B cell (primary cell): ENCODE results near the gene TADA1. TPM values are rescaled to one million over a fixed set of nuclear protein-coding genes. Genes with fewer than 3 reads are reported as not detected.

Experiments used
- ATAC-seq: fragments of 200-7000 bp; cut with Tn5 transposase; one replicate; pipeline ENCODE4 v1.10.0; 2021; ENCODE audit warnings: low read depth, mild to moderate bottlenecking, moderate number of reproducible peaks, moderate library complexity
- CTCF ChIA-PET: fragments of 350-600 bp; sonication (Branson Sonifier 250); formaldehyde crosslinking; loops from one replicate; lab custom pipeline; 2021; ENCODE audit warnings: antibody characterized with exemption, inconsistent platforms; lab: Charles Lee
- POLR2A ChIA-PET: fragments of 350-600 bp; sonication (Branson Sonifier 250); formaldehyde crosslinking; loops from one replicate; lab custom pipeline; 2021; ENCODE audit warnings: antibody characterized with exemption; lab: Charles Lee
- DNase-seq: peaks from one replicate; pipeline ENCODE4 v3.0.0; 2013
- H2AFZ ChIP-seq: 2 replicates; pipeline ENCODE4 v1.6.1; 2012; ENCODE audit warnings: mild to moderate bottlenecking, low read depth, low read length; ENCODE audit not compliant: insufficient read depth, poor library complexity, severe bottlenecking
- H3K27ac ChIP-seq, 2 donors: 1 replicate in 1 of 2; 2 replicates in 1 of 2; pipeline ENCODE4 v1.5.1; 2012 to 2013; ENCODE audit warnings: low read length in 2 of 2, mild to moderate bottlenecking in 2 of 2, moderate library complexity in 1 of 2
- H3K27me3 ChIP-seq, 4 experiments: fragments of 200-600 bp in 1 of 4; sonication (generic) in 1 of 4; replicated peaks in 1 of 4; 1 replicate in 2 of 4; 2 replicates in 2 of 4; pipeline versions ENCODE4 v1.6.1 to v1.7.0; 2013 to 2016; ENCODE audit warnings: low read length in 3 of 4, mild to moderate bottlenecking in 2 of 4, mixed read lengths in 1 of 4, moderate library complexity in 1 of 4; ENCODE audit not compliant: insufficient read depth in 4 of 4, control insufficient read depth in 3 of 4; ENCODE audit errors: control extremely low read depth in 1 of 4
- H3K36me3 ChIP-seq, 2 experiments: replicated peaks in 1 of 2; 1 replicate in 1 of 2; 2 replicates in 1 of 2; pipeline versions ENCODE4 v1.6.1 to v1.7.1; 2013; ENCODE audit warnings: low read length in 1 of 2; ENCODE audit not compliant: insufficient read depth in 2 of 2, control insufficient read depth in 1 of 2; ENCODE audit errors: control extremely low read depth in 1 of 2, extremely low read depth in 1 of 2
- H3K4me1 ChIP-seq, 2 donors: fragments of 200-600 bp in 1 of 2; sonication (generic) in 1 of 2; 1 replicate in 1 of 2; 2 replicates in 1 of 2; pipeline versions ENCODE4 v1.5.1 to v1.6.1; 2013 to 2017; ENCODE audit warnings: low read length in 2 of 2; ENCODE audit not compliant: control insufficient read depth in 2 of 2, insufficient read depth in 2 of 2
- H3K4me2 ChIP-seq: replicated peaks from 2 replicates; pipeline ENCODE3; 2012; ENCODE audit warnings: mild to moderate bottlenecking, low read depth, low read length; ENCODE audit not compliant: poor library complexity, severe bottlenecking
- H3K4me3 ChIP-seq, 5 experiments: fragments of 200-600 bp in 1 of 5; sonication (generic) in 1 of 5; 1 replicate in 3 of 5; 2 replicates in 2 of 5; pipeline versions ENCODE4 v1.5.1 to v1.7.0; 2011 to 2016; ENCODE audit warnings: low read length in 4 of 5, mild to moderate bottlenecking in 4 of 5, low read depth in 2 of 5, control low read depth in 1 of 5, moderate library complexity in 1 of 5; ENCODE audit not compliant: insufficient read depth in 1 of 5; ENCODE audit errors: control extremely low read depth in 1 of 5, extremely low read depth in 1 of 5
- H3K79me2 ChIP-seq: fragments of 200-600 bp; sonication (generic); one replicate; pipeline ENCODE4 v1.6.0; 2016; ENCODE audit warnings: low read length; ENCODE audit not compliant: control insufficient read depth, insufficient read depth
- H3K9ac ChIP-seq: fragments of 200-600 bp; sonication (generic); 2 replicates; pipeline ENCODE4 v1.6.1; 2017; ENCODE audit warnings: mild to moderate bottlenecking, low read length, moderate library complexity
- H3K9me3 ChIP-seq, 3 donors: one replicate each; pipeline versions ENCODE4 v1.6.1 to v1.7.1; 2013; ENCODE audit warnings: low read length in 2 of 3; ENCODE audit not compliant: control insufficient read depth in 2 of 3, insufficient read depth in 1 of 3; ENCODE audit errors: control extremely low read depth in 1 of 3
- H4K20me1 ChIP-seq: 2 replicates; pipeline ENCODE4 v1.6.0; 2012; ENCODE audit warnings: mild to moderate bottlenecking, low read length; ENCODE audit not compliant: insufficient read depth, control insufficient read depth, poor library complexity, severe bottlenecking
- H3K27ac Mint-ChIP-seq: one replicate; pipeline ENCODE4 v1.8.0; 2021; ENCODE audit warnings: mixed read lengths
- H3K27me3 Mint-ChIP-seq: one replicate; pipeline ENCODE4 v1.8.0; 2021; ENCODE audit warnings: mixed read lengths
- H3K4me1 Mint-ChIP-seq: one replicate; pipeline ENCODE4 v1.8.0; 2021; ENCODE audit warnings: mixed read lengths
- H3K4me3 Mint-ChIP-seq: one replicate; pipeline ENCODE4 v1.8.0; 2021; ENCODE audit warnings: mixed read lengths
- H3K9me3 Mint-ChIP-seq: one replicate; pipeline ENCODE4 v1.8.0; 2022; ENCODE audit warnings: mixed read lengths; ENCODE audit not compliant: insufficient read depth
- CTCF ChIP-seq: fragments of 200-600 bp; IDR thresholded peaks from one replicate; pipeline ENCODE4 v1.8.0; 2022; ENCODE audit warnings: antibody characterized with exemption, mild to moderate bottlenecking
- EZH2 ChIP-seq: IDR thresholded peaks from 2 replicates; pipeline ENCODE4 v1.6.1; 2012; ENCODE audit warnings: borderline replicate concordance, low read depth, mild to moderate bottlenecking, moderate library complexity, low read length; ENCODE audit not compliant: insufficient read depth, poor library complexity, severe bottlenecking
- WGBS: methylation state at CpG from one replicate; pipeline ENCODE4 v1.1.5; 2013; ENCODE audit warnings: missing lambda C conversion rate; ENCODE audit not compliant: insufficient coverage; 5-methylcytosine and 5-hydroxymethylcytosine counted together
- intact Hi-C: fragments of 100-400 bp; cut with micrococcal nuclease; formaldehyde crosslinking; loops from one replicate; pipeline ENCODE4 v1.10.0; 2022
- polyA plus RNA-seq: library from polyadenylated mRNA; depleted of rRNA; stranded (reverse); fragments of >200 nt; gene quantifications from 2 replicates; pipeline ENCODE4 v1.2.3, GENCODE V29; 2012
- total RNA-seq, 2 donors: library from RNA; stranded (reverse); fragments of 120-200 nt in 1 of 2; gene quantifications; 1 replicate in 1 of 2; 2 replicates in 1 of 2; pipeline versions ENCODE4 v1.2.3 to v1.2.4, GENCODE V29; 2013 to 2022

TADA1 gene
- total and polyA plus RNA-seq, 2 donors (not counting 1 experiment from before 2014, with no cell fraction given), result 12.0 to 12.9 TPM

DNA sequence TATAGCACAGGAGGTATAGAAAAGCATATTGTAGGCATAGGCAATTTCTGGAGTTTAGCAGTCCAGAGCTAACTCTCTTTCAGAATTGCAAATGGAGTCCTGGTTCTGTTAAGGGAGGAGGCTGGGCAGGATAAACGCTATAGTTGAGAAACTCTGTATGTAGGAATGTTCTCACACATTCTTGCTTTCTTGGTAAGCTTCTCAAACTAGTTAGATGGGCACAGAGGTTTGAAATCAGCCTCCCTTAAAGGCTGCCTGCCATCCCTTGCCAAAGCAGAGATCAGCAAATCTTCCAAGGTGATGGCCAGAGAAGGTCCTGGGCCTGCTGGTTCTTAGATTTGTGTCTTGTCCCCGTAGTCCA lies 42.9 kb upstream of the TADA1 start:
- no peaks in the 10 kb centered on the region for H4K20me1 ChIP-seq
- TF ChIP-seq CTCF (no peak), EZH2 (no peak)
- no peak overlapping the region for H3K4me3 ChIP-seq
- H3K79me2 ChIP-seq, result no peaks in the 10 kb centered on the region
- no peaks in the 10 kb centered on the region for H3K36me3 ChIP-seq
- Mint-ChIP-seq H3K27me3 (peaks cover 39% of the 10 kb centered on the region), H3K27ac (no peak overlapping the region), H3K9me3 (no peaks in the 10 kb centered on the region), H3K4me3 (no peak overlapping the region), H3K4me1 (peaks cover 19% of the 10 kb centered on the region)
- peaks cover 21% of the 10 kb centered on the region in 2 donors for H3K4me1 ChIP-seq
- ChIA-PET POLR2A (no interaction called here), CTCF (interaction anchor here (2.0 to 5.6 kb wide), 2 partner anchors 9 to 140 kb away, joined by 7 to 31 read pairs; no protein-coding TSS in a partner anchor)
- peaks cover 0 to 6% (median 0%) of the 10 kb centered on the region in 3 donors for H3K9me3 ChIP-seq
- peaks cover 0 to 30% (median 23%) of the 10 kb centered on the region in 4 experiments for H3K27me3 ChIP-seq
- no peak overlapping the region for H3K4me2 ChIP-seq
- intact Hi-C loops, result loop anchor here (10.0 kb wide), 1 partner anchor 636 kb away; the partner anchor contains the start of gene CREG1
- ATAC-seq, result no peak
- no peak overlapping the region for H3K27ac ChIP-seq
- 100% methylated on average over 1 of the region's 2 CpGs for WGBS
- H2AFZ ChIP-seq, result no peak overlapping the region
- H3K9ac ChIP-seq, result no peak overlapping the region
- no peak for DNase-seq

DNA sequence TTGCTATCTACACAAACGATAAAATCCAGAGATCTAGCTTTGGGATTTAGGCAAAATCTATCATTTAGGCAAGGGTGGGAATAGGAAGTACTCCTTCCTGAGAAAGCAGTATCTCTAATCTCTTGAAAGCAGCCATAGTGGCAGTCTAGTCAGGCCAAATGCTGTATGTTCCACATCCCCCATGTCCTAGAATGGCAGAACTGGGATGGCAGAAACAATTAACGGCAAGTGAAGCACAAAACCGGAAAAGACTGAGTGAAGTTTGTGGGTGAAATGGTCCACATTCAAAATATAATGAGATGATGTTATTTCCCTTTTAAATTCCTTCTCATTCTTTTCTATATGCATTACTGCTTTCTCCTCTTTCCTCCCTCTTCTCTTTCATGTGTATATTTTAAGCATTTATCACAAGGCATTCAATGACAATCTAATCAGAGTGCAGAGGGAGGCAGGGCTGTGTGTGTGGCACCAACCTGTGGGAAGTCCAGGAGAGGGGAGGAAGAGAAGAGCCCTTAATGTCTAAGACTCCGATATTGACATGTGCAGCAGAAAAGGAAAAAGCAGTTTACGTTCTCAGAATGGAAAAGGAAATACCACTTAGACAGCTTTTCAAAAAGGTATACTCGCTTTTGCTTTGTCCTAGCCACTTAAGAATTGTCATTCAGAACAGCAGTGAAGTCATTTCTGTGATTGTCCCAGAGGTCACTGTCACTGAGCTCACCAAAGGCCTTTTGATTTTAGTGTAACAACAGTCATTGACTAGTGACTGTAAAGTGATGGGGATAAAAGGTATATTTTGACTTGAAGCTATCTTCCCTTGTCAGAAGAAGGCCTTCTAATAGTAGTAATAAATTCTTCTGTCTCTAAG lies 42.3 kb upstream of the TADA1 start:
- ChIA-PET POLR2A (no interaction called here), CTCF (interaction anchor here (2.0 to 21.5 kb wide), 3 partner anchors 8 to 141 kb away, joined by 7 to 944 read pairs (median 31); no protein-coding TSS in a partner anchor)
- no peak for TF ChIP-seq EZH2
- TF ChIP-seq CTCF, result no peak
- DNase-seq (no peak), ATAC-seq (no peak)
- intact Hi-C loops, result loop anchor here (10.0 kb wide), 1 partner anchor 636 kb away; the partner anchor contains the start of gene CREG1
- H3K9ac ChIP-seq, result no peak overlapping the region
- H3K36me3 ChIP-seq, result no peaks in the 10 kb centered on the region
- H3K27me3 ChIP-seq, result peaks cover 0 to 30% (median 23%) of the 10 kb centered on the region in 4 experiments
- WGBS, result 94% methylated on average over 3 of the region's 6 CpGs
- no peaks in the 10 kb centered on the region for H4K20me1 ChIP-seq
- H2AFZ ChIP-seq, result no peak overlapping the region
- Mint-ChIP-seq H3K4me1 (peaks cover 18% of the 10 kb centered on the region), H3K27me3 (peaks cover 39% of the 10 kb centered on the region), H3K9me3 (no peaks in the 10 kb centered on the region), H3K27ac (no peak overlapping the region), H3K4me3 (no peak overlapping the region)
- no peak overlapping the region for H3K4me2 ChIP-seq
- H3K4me3 ChIP-seq, result no peak overlapping the region
- peaks cover 19 to 20% of the 10 kb centered on the region in 2 donors for H3K4me1 ChIP-seq
- H3K27ac ChIP-seq, result no peak overlapping the region
- peaks cover 0 to 6% (median 0%) of the 10 kb centered on the region in 3 donors for H3K9me3 ChIP-seq
- no peaks in the 10 kb centered on the region for H3K79me2 ChIP-seq
